ENCODE measurements around the gene ANAPC4.

Gene ANAPC4

DNA sequence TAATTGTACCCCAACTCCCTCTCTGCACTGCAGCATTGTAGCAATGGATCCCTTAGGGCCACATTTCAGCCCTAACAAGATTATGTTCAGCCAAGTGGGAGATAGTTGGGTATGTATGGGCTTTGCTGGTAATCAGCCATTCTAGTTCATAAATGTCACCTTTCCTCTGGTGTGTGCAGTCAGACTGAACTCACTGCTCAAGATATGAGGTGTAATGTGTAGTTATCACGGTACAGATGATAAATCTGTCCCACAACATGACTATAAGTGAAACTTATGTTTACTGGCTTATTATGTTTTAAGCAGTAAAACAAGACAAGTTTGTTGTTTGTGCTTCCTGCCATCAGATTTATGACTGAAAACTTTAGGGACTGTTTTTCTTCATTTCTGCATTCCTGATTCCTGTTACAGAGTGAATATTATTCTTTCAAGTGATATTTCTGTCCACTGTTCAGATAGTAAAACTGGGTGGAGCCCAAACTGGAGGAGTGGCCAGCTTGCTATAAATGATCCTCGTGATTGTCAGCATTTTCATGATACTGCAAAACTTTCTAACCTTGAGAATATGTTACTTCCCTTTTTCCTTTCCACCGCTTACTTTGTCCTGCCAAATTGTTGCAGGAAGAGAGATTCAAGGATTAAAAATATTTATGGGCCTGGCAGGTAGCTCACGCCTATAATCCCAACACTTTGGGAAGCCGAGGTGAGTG lies 44.9 kb downstream of the ANAPC4 start:
- H3K4ac ChIP-seq (ENCODE audit: low read depth in 1 of 2, low read length in 2 of 2) = no peak overlapping the region
- H2BK15ac ChIP-seq (ENCODE audit: low read depth, poor library complexity, severe bottlenecking) = no peak overlapping the region
- no peaks in the 10 kb centered on the region for H3K9me3 ChIP-seq (ENCODE audit: control insufficient read depth, low read length)
- H3K14ac ChIP-seq (ENCODE audit: low read length in 2 of 2) = no peak overlapping the region
- H3K4me2 ChIP-seq (ENCODE audit: low read length, poor library complexity, severe bottlenecking) = no peak overlapping the region
- peaks cover 1% of the 10 kb centered on the region for H3K79me1 ChIP-seq (replicated peaks; ENCODE audit: low read length, poor library complexity, severe bottlenecking)
- no peak overlapping the region for H2BK5ac ChIP-seq (ENCODE audit: low read depth, low read length, poor library complexity, severe bottlenecking)
- no peaks in the 10 kb centered on the region for H3K27me3 ChIP-seq (ENCODE audit: control insufficient read depth in 1 of 2, insufficient read depth in 1 of 2, low read length in 2 of 2)
- peaks cover 4 to 43% of the 10 kb centered on the region in 2 experiments for H3K36me3 ChIP-seq (ENCODE audit: control insufficient read depth in 1 of 2, insufficient read depth in 2 of 2, low read depth in 1 of 2, low read length in 2 of 2)
- no peaks in the 10 kb centered on the region for H3K4me1 ChIP-seq (ENCODE audit: control insufficient read depth, insufficient read depth, low read depth, low read length)
- no peak overlapping the region for H3K4me3 ChIP-seq (ENCODE audit: insufficient read depth in 1 of 2, low read depth in 1 of 2, low read length in 2 of 2)
- H2BK120ac ChIP-seq (ENCODE audit: low read depth, low read length) = no peak overlapping the region
- no peak overlapping the region for H4K91ac ChIP-seq (ENCODE audit: low read length)
- no peak overlapping the region for H3K9ac ChIP-seq (ENCODE audit: low read length)
- no peak overlapping the region for H3K23ac ChIP-seq (ENCODE audit: low read length in 2 of 2)
- H2AFZ ChIP-seq (ENCODE audit: low read depth, low read length) = no peak overlapping the region
- 99% methylated on average over 4 of the region's 5 CpGs for WGBS
- no peak overlapping the region for H3K27ac ChIP-seq (ENCODE audit: low read length, poor library complexity, severe bottlenecking)
- no peak overlapping the region for H2BK12ac ChIP-seq (ENCODE audit: low read length in 2 of 2)
- no peak for DNase-seq
- H3K18ac ChIP-seq (ENCODE audit: low read depth in 1 of 2, low read length in 2 of 2) = no peak overlapping the region
- no peak overlapping the region for H2AK5ac ChIP-seq (ENCODE audit: low read length, severe bottlenecking)
- H4K8ac ChIP-seq (ENCODE audit: low read length) = no peak overlapping the region

DNA sequence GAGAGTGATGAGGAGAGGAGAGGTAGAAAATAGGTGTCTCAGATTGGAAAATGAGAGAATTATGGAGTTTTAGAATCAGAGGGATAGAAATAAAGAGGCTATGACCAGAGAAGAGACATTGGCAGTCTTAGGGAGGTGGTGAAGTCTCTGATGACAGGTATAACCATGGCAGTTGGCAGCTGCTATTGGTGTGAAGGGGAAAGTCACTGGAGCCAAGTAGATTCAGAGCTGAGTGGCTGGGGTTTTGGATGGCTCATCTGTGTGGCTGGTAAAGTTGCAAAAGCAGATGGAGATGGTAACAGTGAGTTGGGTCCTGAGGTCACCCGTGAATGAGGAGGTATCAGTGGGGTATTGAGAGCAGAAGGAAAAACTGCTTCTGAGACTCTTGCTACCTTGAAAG lies 46.5 kb downstream of the ANAPC4 start:
- no peak overlapping the region for H4K91ac ChIP-seq (ENCODE audit: low read length)
- no peak overlapping the region for H3K9ac ChIP-seq (ENCODE audit: low read length)
- no peak overlapping the region for H3K23ac ChIP-seq (ENCODE audit: low read length in 2 of 2)
- H3K4me2 ChIP-seq (ENCODE audit: low read length, poor library complexity, severe bottlenecking) = no peak overlapping the region
- no peak for DNase-seq
- no peaks in the 10 kb centered on the region for H3K9me3 ChIP-seq (ENCODE audit: control insufficient read depth, low read length)
- WGBS = 94% methylated on average over 1 of the region's 1 CpG
- no peak overlapping the region for H2AFZ ChIP-seq (ENCODE audit: low read depth, low read length)
- H3K79me1 ChIP-seq (replicated peaks; ENCODE audit: low read length, poor library complexity, severe bottlenecking) = peaks cover 1% of the 10 kb centered on the region
- H3K14ac ChIP-seq (ENCODE audit: low read length in 2 of 2) = no peak overlapping the region
- no peak overlapping the region for H2AK5ac ChIP-seq (ENCODE audit: low read length, severe bottlenecking)
- no peak overlapping the region for H4K8ac ChIP-seq (ENCODE audit: low read length)
- peaks cover 2 to 27% of the 10 kb centered on the region in 2 experiments for H3K36me3 ChIP-seq (ENCODE audit: control insufficient read depth in 1 of 2, insufficient read depth in 2 of 2, low read depth in 1 of 2, low read length in 2 of 2)
- no peak overlapping the region for H3K4ac ChIP-seq (ENCODE audit: low read depth in 1 of 2, low read length in 2 of 2)
- H3K4me1 ChIP-seq (ENCODE audit: control insufficient read depth, insufficient read depth, low read depth, low read length) = no peaks in the 10 kb centered on the region
- no peak overlapping the region for H3K27ac ChIP-seq (ENCODE audit: low read length, poor library complexity, severe bottlenecking)
- H2BK15ac ChIP-seq (ENCODE audit: low read depth, poor library complexity, severe bottlenecking) = no peak overlapping the region
- no peak overlapping the region for H3K4me3 ChIP-seq (ENCODE audit: insufficient read depth in 1 of 2, low read depth in 1 of 2, low read length in 2 of 2)
- no peak overlapping the region for H2BK120ac ChIP-seq (ENCODE audit: low read depth, low read length)
- H2BK5ac ChIP-seq (ENCODE audit: low read depth, low read length, poor library complexity, severe bottlenecking) = no peak overlapping the region
- H2BK12ac ChIP-seq (ENCODE audit: low read length in 2 of 2) = no peak overlapping the region
- H3K18ac ChIP-seq (ENCODE audit: low read depth in 1 of 2, low read length in 2 of 2) = no peak overlapping the region
- no peaks in the 10 kb centered on the region for H3K27me3 ChIP-seq (ENCODE audit: control insufficient read depth in 1 of 2, insufficient read depth in 1 of 2, low read length in 2 of 2)

DNA sequence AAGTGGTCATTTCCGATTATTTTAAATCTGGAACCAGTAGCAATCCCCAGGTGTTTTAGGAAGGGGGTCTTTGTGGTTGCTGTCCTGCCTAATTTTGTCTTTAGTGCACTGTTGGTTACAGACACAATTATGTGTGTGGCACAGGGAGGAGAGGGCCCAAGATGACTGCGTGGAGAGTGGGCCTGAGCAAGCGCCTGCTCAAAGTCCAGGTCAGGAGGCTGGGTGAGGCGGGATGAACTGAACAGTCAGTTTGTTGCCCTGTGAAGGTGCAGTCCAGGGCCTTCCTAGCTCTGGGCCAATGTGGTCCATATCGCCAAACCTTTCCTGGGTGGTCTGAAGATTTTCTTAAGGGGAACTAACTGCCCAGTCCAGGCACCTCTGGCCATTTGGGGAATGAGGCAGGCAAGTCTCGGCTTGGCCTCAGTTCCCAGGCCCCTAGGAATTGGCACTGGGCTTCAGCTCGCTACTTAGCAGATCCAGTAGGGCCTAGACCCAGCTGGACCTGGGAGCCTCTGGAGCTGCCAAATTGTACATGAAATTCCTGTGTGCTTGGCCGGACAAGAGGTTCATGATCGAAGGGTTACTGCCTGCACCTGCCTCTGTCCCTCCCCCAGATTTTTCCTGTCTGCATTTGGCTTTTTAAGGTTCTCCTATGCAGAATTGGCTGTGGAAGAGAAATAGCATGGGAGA lies 47.6 kb downstream of the ANAPC4 start:
- no peak overlapping the region for H3K14ac ChIP-seq (ENCODE audit: low read length in 2 of 2)
- no peak overlapping the region for H3K4ac ChIP-seq (ENCODE audit: low read depth in 1 of 2, low read length in 2 of 2)

DNA sequence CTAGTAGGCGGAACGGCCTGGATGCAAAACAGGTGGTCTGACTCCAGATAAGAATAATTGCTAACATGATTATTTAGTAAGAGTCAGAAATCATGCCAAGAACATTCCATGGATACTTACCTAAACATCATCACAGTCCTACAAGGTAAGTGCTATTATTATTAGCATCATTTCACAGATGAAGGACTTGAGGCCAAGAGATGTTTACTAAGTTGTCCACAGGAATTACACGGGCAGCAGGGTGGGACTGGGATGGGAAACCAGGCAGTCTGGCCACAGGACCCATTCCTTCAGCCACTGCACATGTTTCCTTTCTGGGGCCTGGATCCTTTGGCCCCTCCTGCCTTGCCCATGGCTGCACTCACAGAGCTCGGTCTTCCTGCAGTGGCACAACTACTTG lies 48.3 kb downstream of the ANAPC4 start:
- H3K18ac ChIP-seq (ENCODE audit: low read depth in 1 of 2, low read length in 2 of 2) = no peak overlapping the region
- no peak overlapping the region for H2AFZ ChIP-seq (ENCODE audit: low read depth, low read length)
- no peak overlapping the region for H4K91ac ChIP-seq (ENCODE audit: low read length)
- 89% methylated on average over 4 of the region's 4 CpGs for WGBS
- H4K8ac ChIP-seq (ENCODE audit: low read length) = no peak overlapping the region
- no peak overlapping the region for H2BK5ac ChIP-seq (ENCODE audit: low read depth, low read length, poor library complexity, severe bottlenecking)
- peak overlapping the region in 1 of 2 experiments; percentile 55 for H3K14ac ChIP-seq (ENCODE audit: low read length in 2 of 2)
- no peak overlapping the region for H3K9ac ChIP-seq (ENCODE audit: low read length)
- no peaks in the 10 kb centered on the region for H3K9me3 ChIP-seq (ENCODE audit: control insufficient read depth, low read length)
- no peaks in the 10 kb centered on the region for H3K27me3 ChIP-seq (ENCODE audit: control insufficient read depth in 1 of 2, insufficient read depth in 1 of 2, low read length in 2 of 2)
- H3K4ac ChIP-seq (ENCODE audit: low read depth in 1 of 2, low read length in 2 of 2) = no peak overlapping the region
- no peaks in the 10 kb centered on the region for H3K4me1 ChIP-seq (ENCODE audit: control insufficient read depth, insufficient read depth, low read depth, low read length)
- no peak for DNase-seq
- no peak overlapping the region for H2AK5ac ChIP-seq (ENCODE audit: low read length, severe bottlenecking)
- no peak overlapping the region for H2BK15ac ChIP-seq (ENCODE audit: low read depth, poor library complexity, severe bottlenecking)
- H2BK120ac ChIP-seq (ENCODE audit: low read depth, low read length) = no peak overlapping the region
- peaks cover 0 to 13% of the 10 kb centered on the region in 2 experiments for H3K36me3 ChIP-seq (ENCODE audit: control insufficient read depth in 1 of 2, insufficient read depth in 2 of 2, low read depth in 1 of 2, low read length in 2 of 2)
- H2BK12ac ChIP-seq (ENCODE audit: low read length in 2 of 2) = no peak overlapping the region
- no peak overlapping the region for H3K27ac ChIP-seq (ENCODE audit: low read length, poor library complexity, severe bottlenecking)
- H3K79me1 ChIP-seq (replicated peaks; ENCODE audit: low read length, poor library complexity, severe bottlenecking) = no peaks in the 10 kb centered on the region
- H3K4me3 ChIP-seq (ENCODE audit: insufficient read depth in 1 of 2, low read depth in 1 of 2, low read length in 2 of 2) = no peak overlapping the region
- no peak overlapping the region for H3K23ac ChIP-seq (ENCODE audit: low read length in 2 of 2)
- H3K4me2 ChIP-seq (ENCODE audit: low read length, poor library complexity, severe bottlenecking) = no peak overlapping the region

More for the DNA sequence above, 47.6 kb downstream of the ANAPC4 start:
- H2AK5ac ChIP-seq (ENCODE audit: low read length, severe bottlenecking) = no peak overlapping the region
- no peaks in the 10 kb centered on the region for H3K27me3 ChIP-seq (ENCODE audit: control insufficient read depth in 1 of 2, insufficient read depth in 1 of 2, low read length in 2 of 2)
- H3K9me3 ChIP-seq (ENCODE audit: control insufficient read depth, low read length) = no peaks in the 10 kb centered on the region
- H3K9ac ChIP-seq (ENCODE audit: low read length) = no peak overlapping the region
- WGBS = 95% methylated on average over 7 of the region's 9 CpGs
- H2BK12ac ChIP-seq (ENCODE audit: low read length in 2 of 2) = no peak overlapping the region
- no peak overlapping the region for H2AFZ ChIP-seq (ENCODE audit: low read depth, low read length)
- H3K4me3 ChIP-seq (ENCODE audit: insufficient read depth in 1 of 2, low read depth in 1 of 2, low read length in 2 of 2) = no peak overlapping the region
- peaks cover 0 to 16% of the 10 kb centered on the region in 2 experiments for H3K36me3 ChIP-seq (ENCODE audit: control insufficient read depth in 1 of 2, insufficient read depth in 2 of 2, low read depth in 1 of 2, low read length in 2 of 2)
- no peak for DNase-seq
- no peak overlapping the region for H2BK120ac ChIP-seq (ENCODE audit: low read depth, low read length)
- H4K8ac ChIP-seq (ENCODE audit: low read length) = no peak overlapping the region
- no peak overlapping the region for H3K27ac ChIP-seq (ENCODE audit: low read length, poor library complexity, severe bottlenecking)
- no peak overlapping the region for H2BK5ac ChIP-seq (ENCODE audit: low read depth, low read length, poor library complexity, severe bottlenecking)
- H3K79me1 ChIP-seq (replicated peaks; ENCODE audit: low read length, poor library complexity, severe bottlenecking) = no peaks in the 10 kb centered on the region
- H3K4me2 ChIP-seq (ENCODE audit: low read length, poor library complexity, severe bottlenecking) = no peak overlapping the region
- H4K91ac ChIP-seq (ENCODE audit: low read length) = no peak overlapping the region
- H3K18ac ChIP-seq (ENCODE audit: low read depth in 1 of 2, low read length in 2 of 2) = no peak overlapping the region
- no peak overlapping the region for H3K23ac ChIP-seq (ENCODE audit: low read length in 2 of 2)
- H2BK15ac ChIP-seq (ENCODE audit: low read depth, poor library complexity, severe bottlenecking) = no peak overlapping the region
- no peaks in the 10 kb centered on the region for H3K4me1 ChIP-seq (ENCODE audit: control insufficient read depth, insufficient read depth, low read depth, low read length)

All from mesenchymal stem cell (in vitro differentiated cells and primary cell).